Measurements from ENCODE around the gene UROC1.

- TF ChIP-seq, protein P1, sequence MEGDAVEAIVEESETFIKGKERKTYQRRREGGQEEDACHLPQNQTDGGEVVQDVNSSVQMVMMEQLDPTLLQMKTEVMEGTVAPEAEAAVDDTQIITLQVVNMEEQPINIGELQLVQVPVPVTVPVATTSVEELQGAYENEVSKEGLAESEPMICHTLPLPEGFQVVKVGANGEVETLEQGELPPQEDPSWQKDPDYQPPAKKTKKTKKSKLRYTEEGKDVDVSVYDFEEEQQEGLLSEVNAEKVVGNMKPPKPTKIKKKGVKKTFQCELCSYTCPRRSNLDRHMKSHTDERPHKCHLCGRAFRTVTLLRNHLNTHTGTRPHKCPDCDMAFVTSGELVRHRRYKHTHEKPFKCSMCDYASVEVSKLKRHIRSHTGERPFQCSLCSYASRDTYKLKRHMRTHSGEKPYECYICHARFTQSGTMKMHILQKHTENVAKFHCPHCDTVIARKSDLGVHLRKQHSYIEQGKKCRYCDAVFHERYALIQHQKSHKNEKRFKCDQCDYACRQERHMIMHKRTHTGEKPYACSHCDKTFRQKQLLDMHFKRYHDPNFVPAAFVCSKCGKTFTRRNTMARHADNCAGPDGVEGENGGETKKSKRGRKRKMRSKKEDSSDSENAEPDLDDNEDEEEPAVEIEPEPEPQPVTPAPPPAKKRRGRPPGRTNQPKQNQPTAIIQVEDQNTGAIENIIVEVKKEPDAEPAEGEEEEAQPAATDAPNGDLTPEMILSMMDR (conservative IDR thresholded peaks at IDR 0.05 in 1 of 2, IDR thresholded peaks at IDR 0.05 in 1 of 2; ENCODE audit: extremely low read depth in 1 of 2, insufficient read depth in 1 of 2, low read depth in 1 of 2, low read length in 2 of 2), result no peak
- TF ChIP-seq EZH2 (IDR thresholded peaks at IDR 0.05; ENCODE audit: borderline replicate concordance, low read length), result no peak
These were observed 67.4 kb downstream of the UROC1 start for GRCh38 chr3:126450219-126450618.
